HG03432 (cell line): ENCODE results near the gene RASL11A.
"Not testable (repeated sequence)": the region's sequence is repeated elsewhere in the genome, so short reads cannot be mapped to it uniquely, and the experiment has no call there.

Experiments used
- ATAC-seq: cut with Tn5 transposase; IDR thresholded peaks from one replicate; pipeline ENCODE4 v1.9.1; 2021; ENCODE audit warnings: mild to moderate bottlenecking, moderate library complexity; ENCODE audit not compliant: unreplicated experiment

RASL11A gene

GRCh38 chr13:27296496-27296895, 25.9 kb downstream of the RASL11A start:
- ATAC-seq: no peak

GRCh38 chr13:27298849-27299248, 28.2 kb downstream of the RASL11A start:
- ATAC-seq: no peak

- not testable (repeated sequence) for ATAC-seq
Measured at GRCh38 chr13:27300406-27300805, 29.8 kb downstream of the RASL11A start.

GRCh38 chr13:27300941-27301586, 30.4 kb downstream of the RASL11A start:
- ATAC-seq: no peak

- no peak for ATAC-seq
Measured at GRCh38 chr13:27302643-27303262, 32.1 kb downstream of the RASL11A start.

GRCh38 chr13:27304099-27304498, 33.5 kb downstream of the RASL11A start:
- no peak for ATAC-seq

GRCh38 chr13:27304611-27305010, 34.0 kb downstream of the RASL11A start:
- no peak for ATAC-seq

GRCh38 chr13:27306364-27306763, 35.7 kb downstream of the RASL11A start:
- no peak for ATAC-seq

- no peak for ATAC-seq
Measured at GRCh38 chr13:27308941-27309340, 38.3 kb downstream of the RASL11A start.

- ATAC-seq: no peak
Measured at GRCh38 chr13:27309401-27309958, 38.9 kb downstream of the RASL11A start.

- no peak for ATAC-seq
Measured at GRCh38 chr13:27309967-27310598, 39.5 kb downstream of the RASL11A start.

- ATAC-seq: no peak
Measured at GRCh38 chr13:27310946-27311345, 40.3 kb downstream of the RASL11A start.

- no peak for ATAC-seq
Measured at GRCh38 chr13:27311518-27312210, 41.0 kb downstream of the RASL11A start.

GRCh38 chr13:27313770-27314169, 43.1 kb downstream of the RASL11A start:
- no peak for ATAC-seq

GRCh38 chr13:27319404-27319803, 48.8 kb downstream of the RASL11A start:
- ATAC-seq: no peak

GRCh38 chr13:27321468-27322431, 51.1 kb downstream of the RASL11A start:
- no peak for ATAC-seq

GRCh38 chr13:27322443-27322842, 51.8 kb downstream of the RASL11A start:
- ATAC-seq: not testable (repeated sequence)
